ENCODE measurements around the gene NR2F2. TPM values are rescaled to one million over a fixed set of nuclear protein-coding genes. Genes with fewer than 3 reads are reported as not detected.

Gene NR2F2
- total and polyA plus RNA-seq, 7 donors = 12.6 to 47.9 (median 24.0) TPM

- Histone ChIP-seq H3K36me3 (no peaks in the 10 kb centered on the region), H3K4me3 (no peak overlapping the region), H3K27me3 (peaks cover 51 to 100% (median 77%) of the 10 kb centered on the region in 3 donors), H3K27ac (no peak overlapping the region), H3K9me3 (no peaks in the 10 kb centered on the region), H3K4me1 (peaks cover 0 to 36% (median 34%) of the 10 kb centered on the region in 4 donors)
- WGBS, 2 donors = 34 to 43% methylated on average over 9 of the region's 9 CpGs
- TF ChIP-seq CTCF (IDR thresholded peaks at IDR 0.05) = no peak
- TF ChIP-seq POLR2A (IDR thresholded peaks at IDR 0.05) = no peak
- no peak for TF ChIP-seq EP300 (IDR thresholded peaks at IDR 0.05)
- no peak for TF ChIP-seq POLR2AphosphoS5 (IDR thresholded peaks at IDR 0.05)
- intact Hi-C loops (cut with DNase I) = no loop called here
- no peak for DNase-seq
These were observed 33.2 kb downstream of the NR2F2 start for GRCh38 chr15:96363707-96364106.

GRCh38 chr15:96365781-96366525, 35.5 kb downstream of the NR2F2 start:
- no peak overlapping the region for H3K27ac ChIP-seq
- H3K36me3 ChIP-seq = no peaks in the 10 kb centered on the region
- WGBS, 2 donors = 21 to 23% methylated on average over 42 of the region's 42 CpGs
- DNase-seq = no peak
- H3K4me3 ChIP-seq = no peak overlapping the region
- intact Hi-C loops (cut with DNase I) = no loop called here
- H3K27me3 ChIP-seq = peaks cover 37 to 79% (median 59%) of the 10 kb centered on the region in 3 donors
- no peaks in the 10 kb centered on the region for H3K9me3 ChIP-seq
- peaks cover 0 to 21% (median 20%) of the 10 kb centered on the region in 4 donors for H3K4me1 ChIP-seq
- TF ChIP-seq CTCF (IDR thresholded peaks at IDR 0.05) (no peak), POLR2AphosphoS5 (IDR thresholded peaks at IDR 0.05) (no peak), EP300 (IDR thresholded peaks at IDR 0.05) (no peak), POLR2A (IDR thresholded peaks at IDR 0.05) (no peak)

- intact Hi-C loops (cut with DNase I) = no loop called here
- no peak for DNase-seq
- H3K27me3 ChIP-seq = peaks cover 32 to 74% (median 56%) of the 10 kb centered on the region in 3 donors
- no peaks in the 10 kb centered on the region for H3K9me3 ChIP-seq
- H3K4me1 ChIP-seq = peaks cover 0 to 20% (median 18%) of the 10 kb centered on the region in 4 donors
- H3K27ac ChIP-seq = no peak overlapping the region
- H3K4me3 ChIP-seq = no peak overlapping the region
- 26 to 28% methylated on average over 22 of the region's 22 CpGs for WGBS, 2 donors
- TF ChIP-seq CTCF (IDR thresholded peaks at IDR 0.05) (no peak), POLR2A (IDR thresholded peaks at IDR 0.05) (no peak), EP300 (IDR thresholded peaks at IDR 0.05) (no peak), POLR2AphosphoS5 (IDR thresholded peaks at IDR 0.05) (no peak)
- H3K36me3 ChIP-seq = no peaks in the 10 kb centered on the region
These were observed 36.0 kb downstream of the NR2F2 start for GRCh38 chr15:96366526-96366877.

GRCh38 chr15:96367311-96368200, 37.1 kb downstream of the NR2F2 start:
- Histone ChIP-seq H3K27me3 (peaks cover 30 to 63% (median 51%) of the 10 kb centered on the region in 3 donors), H3K27ac (no peak overlapping the region)
- no peak for DNase-seq

More at GRCh38 chr15:96367311-96368200, 37.1 kb downstream of the NR2F2 start:
- Histone ChIP-seq H3K9me3 (no peaks in the 10 kb centered on the region), H3K36me3 (no peaks in the 10 kb centered on the region), H3K4me3 (peak overlapping the region in 2 of 4 donors; percentile 8 to 29), H3K4me1 (peaks cover 0 to 20% (median 18%) of the 10 kb centered on the region in 4 donors)
- TF ChIP-seq POLR2AphosphoS5 (IDR thresholded peaks at IDR 0.05) (no peak), CTCF (IDR thresholded peaks at IDR 0.05) (no peak), EP300 (IDR thresholded peaks at IDR 0.05) (no peak), POLR2A (IDR thresholded peaks at IDR 0.05) (no peak)
- intact Hi-C loops (cut with DNase I) = loop anchor here (2.0 kb wide), 1 partner anchor 51 kb away; no protein-coding TSS in a partner anchor
- 21 to 23% methylated on average over 31 of the region's 31 CpGs for WGBS, 2 donors
